Stimulated activated CD8-positive, alpha-beta memory T cell treated with anti-CD3 and anti-CD28 coated beads, Interleukin-4, amount 100 ng/mL, for 1 hour (primary cell): ENCODE data around the gene COL12A1.

Experiments used
- DNase-seq, 2 donors: peaks; one replicate each; pipeline ENCODE4 v3.0.0-alpha.2; 2020; ENCODE audit warnings: low read depth in 2 of 2, low spot score in 1 of 2

The COL12A1 gene

GRCh38 chr6:75205776-75206575, at the start of gene COL12A1:
Gene COL12A1, minus strand, starts transcription at chr6:75206053. Its CDS starts 3,261 bp downstream, at chr6:75202792.
- DNase-seq, result no peak

GRCh38 chr6:75250552-75250951, 44.7 kb upstream of the COL12A1 start:
- DNase-seq, result no peak

GRCh38 chr6:75249837-75250236, 44.0 kb upstream of the COL12A1 start:
- no peak for DNase-seq

- DNase-seq, result no peak
Measured at GRCh38 chr6:75246386-75246785, 40.5 kb upstream of the COL12A1 start.

- DNase-seq, result no peak
Measured at GRCh38 chr6:75244063-75244584, 38.3 kb upstream of the COL12A1 start.

- DNase-seq, result peak; percentile 68 to 72
Measured at GRCh38 chr6:75243333-75244062, 37.6 kb upstream of the COL12A1 start, which contains the start of gene COX7A2. Gene COX7A2, minus strand, starts transcription at chr6:75243801. Its CDS starts 67 bp downstream, at chr6:75243734.

- DNase-seq, result no peak
Measured at GRCh38 chr6:75236630-75237029, 30.8 kb upstream of the COL12A1 start.

GRCh38 chr6:75235271-75235670, 29.4 kb upstream of the COL12A1 start:
- no peak for DNase-seq

- DNase-seq, result no peak
Measured at GRCh38 chr6:75234126-75234865, 28.4 kb upstream of the COL12A1 start.

GRCh38 chr6:75233092-75233615, 27.3 kb upstream of the COL12A1 start:
- no peak for DNase-seq

- no peak for DNase-seq
Measured at GRCh38 chr6:75230484-75231325, 24.9 kb upstream of the COL12A1 start.

- DNase-seq, result no peak
Measured at GRCh38 chr6:75224303-75224926, 18.6 kb upstream of the COL12A1 start.

GRCh38 chr6:75223428-75223827, 17.6 kb upstream of the COL12A1 start:
- no peak for DNase-seq

GRCh38 chr6:75222261-75222660, 16.4 kb upstream of the COL12A1 start:
- no peak for DNase-seq

GRCh38 chr6:75221116-75221515, 15.3 kb upstream of the COL12A1 start:
- DNase-seq, result no peak

- DNase-seq, result no peak
Measured at GRCh38 chr6:75220357-75220756, 14.5 kb upstream of the COL12A1 start.

GRCh38 chr6:75219263-75219662, 13.4 kb upstream of the COL12A1 start:
- no peak for DNase-seq

GRCh38 chr6:75217193-75217592, 11.3 kb upstream of the COL12A1 start:
- DNase-seq, result no peak

GRCh38 chr6:75215291-75215690, 9.4 kb upstream of the COL12A1 start:
- no peak for DNase-seq

- DNase-seq, result no peak
Measured at GRCh38 chr6:75213732-75214131, 7.9 kb upstream of the COL12A1 start.
